Omental fat pad (tissue), 4 donors: ENCODE results near the gene KRTAP13-2. TPM values are rescaled to one million over a fixed set of nuclear protein-coding genes. Genes with fewer than 3 reads are reported as not detected.

Experiments used
- ATAC-seq: fragments of 150-250 bp; one replicate; pipeline ENCODE4 v1.9.1; 2016; ENCODE audit warnings: mild to moderate bottlenecking, moderate library complexity; ENCODE audit not compliant: low FRiP score
- DNase-seq: peaks from one replicate; pipeline ENCODE4 v3.0.0-alpha.2; 2019; ENCODE audit warnings: low spot score
- CTCF ChIP-seq, 3 donors: fragments of 450-650 bp; IDR thresholded peaks; one replicate each; pipeline ENCODE4 v1.5.1; 2016 to 2017; ENCODE audit warnings: antibody characterized with exemption in 3 of 3, mild to moderate bottlenecking in 3 of 3, moderate library complexity in 2 of 3
- total RNA-seq, 4 donors: library from RNA; depleted of rRNA; stranded (reverse); fragments of >200 nt; gene quantifications; one replicate each; pipeline ENCODE4 v1.1.0, GENCODE V29; 2016

Gene KRTAP13-2
- not detected for total RNA-seq

- TF ChIP-seq CTCF (IDR thresholded peaks at IDR 0.05): no peak
- DNase-seq (no peak), ATAC-seq (no peak)
Observed at GRCh38 chr21:30372139-30372770, at the start of gene KRTAP13-2. Gene KRTAP13-2 (minus strand): TSS chr21:30372271. CDS start chr21:30372213, 58 bp downstream.

- no peak for ATAC-seq
- no peak for TF ChIP-seq CTCF (IDR thresholded peaks at IDR 0.05)
- DNase-seq: no peak
Observed at GRCh38 chr21:30415993-30416392, 43.9 kb upstream of the KRTAP13-2 start.

GRCh38 chr21:30408782-30409494, 36.9 kb upstream of the KRTAP13-2 start:
- no peak for ATAC-seq
- no peak for DNase-seq
- no peak for TF ChIP-seq CTCF (IDR thresholded peaks at IDR 0.05)

- ATAC-seq (no peak), DNase-seq (no peak)
- no peak for TF ChIP-seq CTCF (IDR thresholded peaks at IDR 0.05)
Observed at GRCh38 chr21:30395731-30396130, 23.7 kb upstream of the KRTAP13-2 start, which contains the start of gene KRTAP13-1. Gene KRTAP13-1 (plus strand): TSS chr21:30396031. CDS start chr21:30396087, 56 bp downstream.

GRCh38 chr21:30391492-30392025, 19.5 kb upstream of the KRTAP13-2 start:
- no peak for ATAC-seq
- no peak for DNase-seq
- TF ChIP-seq CTCF (IDR thresholded peaks at IDR 0.05): no peak

GRCh38 chr21:30382201-30382600, 10.1 kb upstream of the KRTAP13-2 start:
- no peak for DNase-seq
- no peak for ATAC-seq
- no peak for TF ChIP-seq CTCF (IDR thresholded peaks at IDR 0.05)
